Cardiac fibroblast (primary cell): ENCODE data around the gene MORC2.

Experiments used
- DNase-seq, 2 donors: peaks; one replicate each; pipeline versions ENCODE4 v3.0.0 to v3.0.0-alpha.2; 2010; ENCODE audit warnings: low read depth in 2 of 2
- H3K4me3 ChIP-seq, 2 donors: replicated peaks in 1 of 2; 1 replicate in 1 of 2; 2 replicates in 1 of 2; pipeline ENCODE4 v1.5.1; 2011; ENCODE audit warnings: low read depth in 2 of 2, low read length in 2 of 2, mild to moderate bottlenecking in 2 of 2, moderate library complexity in 1 of 2
- TF ChIP-seq, protein P1 (sequence below): IDR thresholded peaks from one replicate; pipeline ENCODE4 v1.5.1; 2011; ENCODE audit warnings: low read depth, mild to moderate bottlenecking, low read length, inconsistent platforms

Gene MORC2

DNA sequence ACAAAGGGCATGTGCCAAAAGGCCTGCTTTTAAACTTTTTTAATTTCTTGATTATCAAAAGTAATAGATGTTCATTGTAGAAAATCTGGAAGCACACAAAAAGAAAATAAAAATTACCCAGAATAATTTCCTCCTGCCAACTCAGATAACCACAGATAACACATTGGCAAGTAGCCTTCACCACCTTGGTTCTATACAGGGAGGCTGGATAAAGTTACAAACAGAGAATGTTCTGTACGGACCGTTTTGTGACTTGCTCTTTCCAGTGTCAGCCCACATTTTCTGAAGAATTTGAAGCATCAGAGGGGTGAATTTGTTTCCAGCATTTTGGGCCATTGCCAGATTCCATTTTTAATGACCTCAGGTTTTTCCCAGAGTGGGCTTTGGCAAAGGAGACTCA, 24.0 kb upstream of the MORC2 start:
- DNase-seq = peak in 1 of 2 donors; percentile 27
- no peak overlapping the region for H3K4me3 ChIP-seq
- TF ChIP-seq, protein P1, sequence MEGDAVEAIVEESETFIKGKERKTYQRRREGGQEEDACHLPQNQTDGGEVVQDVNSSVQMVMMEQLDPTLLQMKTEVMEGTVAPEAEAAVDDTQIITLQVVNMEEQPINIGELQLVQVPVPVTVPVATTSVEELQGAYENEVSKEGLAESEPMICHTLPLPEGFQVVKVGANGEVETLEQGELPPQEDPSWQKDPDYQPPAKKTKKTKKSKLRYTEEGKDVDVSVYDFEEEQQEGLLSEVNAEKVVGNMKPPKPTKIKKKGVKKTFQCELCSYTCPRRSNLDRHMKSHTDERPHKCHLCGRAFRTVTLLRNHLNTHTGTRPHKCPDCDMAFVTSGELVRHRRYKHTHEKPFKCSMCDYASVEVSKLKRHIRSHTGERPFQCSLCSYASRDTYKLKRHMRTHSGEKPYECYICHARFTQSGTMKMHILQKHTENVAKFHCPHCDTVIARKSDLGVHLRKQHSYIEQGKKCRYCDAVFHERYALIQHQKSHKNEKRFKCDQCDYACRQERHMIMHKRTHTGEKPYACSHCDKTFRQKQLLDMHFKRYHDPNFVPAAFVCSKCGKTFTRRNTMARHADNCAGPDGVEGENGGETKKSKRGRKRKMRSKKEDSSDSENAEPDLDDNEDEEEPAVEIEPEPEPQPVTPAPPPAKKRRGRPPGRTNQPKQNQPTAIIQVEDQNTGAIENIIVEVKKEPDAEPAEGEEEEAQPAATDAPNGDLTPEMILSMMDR = no peak

DNA sequence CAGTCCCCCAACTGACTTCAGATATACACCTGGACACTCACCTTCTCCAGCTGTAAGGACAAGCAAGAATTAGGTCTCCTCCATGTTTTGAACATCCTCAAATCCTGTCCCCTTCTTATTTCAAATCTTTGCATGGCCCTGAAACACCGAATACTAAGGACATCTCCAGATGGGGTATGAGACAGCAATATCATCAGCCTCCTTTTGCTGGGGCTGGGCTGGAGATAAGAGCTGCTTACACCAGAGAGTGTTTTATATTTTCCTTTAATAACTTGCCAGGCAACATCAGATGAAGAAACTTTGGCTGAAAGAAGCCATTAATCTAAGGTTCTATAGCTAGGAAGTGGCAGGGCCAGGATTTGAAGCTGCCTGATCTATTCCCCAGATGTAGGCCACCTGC, 22.1 kb upstream of the MORC2 start:
- no peak for DNase-seq
- no peak overlapping the region for H3K4me3 ChIP-seq
- TF ChIP-seq, protein P1 = no peak

DNA sequence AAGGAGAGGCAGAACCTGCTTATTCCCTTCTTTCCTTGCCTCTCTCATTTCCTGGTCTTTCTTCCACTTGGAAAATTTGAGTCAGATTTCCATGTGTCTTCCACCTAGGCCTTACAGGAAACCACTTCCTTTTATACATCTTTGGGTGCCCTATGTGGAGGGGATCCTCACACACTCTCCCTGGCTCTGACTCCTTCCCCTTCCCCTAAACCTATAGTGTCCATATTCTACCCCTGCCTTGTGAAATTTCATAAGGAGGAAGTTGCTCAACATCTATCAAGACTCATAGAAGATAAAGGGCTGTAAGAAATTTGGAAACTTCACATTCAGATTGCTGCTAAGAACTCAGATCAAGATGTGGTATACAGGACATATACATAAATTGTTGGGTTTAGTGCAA, 20.9 kb upstream of the MORC2 start:
- TF ChIP-seq, protein P1 = no peak
- H3K4me3 ChIP-seq = no peak overlapping the region
- DNase-seq = peak in 1 of 2 donors; percentile 18

DNA sequence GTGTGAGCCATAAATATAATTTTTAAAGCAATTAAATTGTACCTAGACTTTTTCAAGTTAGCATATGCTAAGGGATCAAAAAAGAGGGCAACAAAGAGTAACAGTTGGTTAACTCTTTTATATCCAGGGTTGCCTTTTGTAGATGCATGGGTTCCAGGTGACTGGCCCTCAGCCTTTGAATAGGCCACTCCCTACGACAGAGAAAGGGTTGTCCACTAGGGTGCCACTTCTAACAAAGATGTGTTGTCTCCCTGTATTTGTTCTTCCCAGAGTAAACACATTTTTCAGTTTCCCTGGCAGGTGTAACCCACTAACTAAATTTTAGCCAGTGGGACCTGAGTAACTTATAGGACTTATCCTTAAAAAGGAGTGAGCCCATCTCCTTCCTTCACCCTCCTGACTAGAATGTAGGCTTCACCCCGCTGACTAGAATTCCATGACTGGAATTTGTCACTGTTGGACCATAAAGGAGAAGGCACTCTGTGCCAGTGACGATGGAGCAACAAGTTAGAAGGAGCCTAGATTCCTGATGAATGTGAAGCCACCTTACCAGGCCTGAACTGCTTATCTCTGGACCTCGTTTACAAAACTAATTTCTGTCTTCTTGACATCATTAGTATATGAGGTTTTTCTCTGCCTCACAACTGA, 17.1 kb upstream of the MORC2 start:
- TF ChIP-seq, protein P1 = no peak
- no peak overlapping the region for H3K4me3 ChIP-seq
- DNase-seq = no peak

DNA sequence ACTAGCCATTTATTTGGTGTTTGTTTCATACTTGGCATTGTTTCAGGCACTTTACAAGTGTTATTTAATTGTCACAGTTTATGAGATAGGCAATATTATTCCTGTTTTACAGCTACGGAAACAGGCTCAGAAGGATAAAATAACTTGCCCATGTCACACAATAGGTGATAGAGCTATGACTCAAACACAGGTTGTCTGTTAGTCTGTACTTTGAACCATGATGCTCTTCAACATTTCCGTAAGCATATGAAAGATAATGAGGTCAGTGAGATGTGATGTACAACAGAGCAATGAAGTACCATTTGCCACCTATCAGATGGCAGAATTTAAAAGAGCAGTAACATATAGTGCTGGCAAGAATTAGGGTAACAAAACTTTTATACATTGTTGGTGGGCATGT, 15.7 kb upstream of the MORC2 start:
- TF ChIP-seq, protein P1 = no peak
- no peak overlapping the region for H3K4me3 ChIP-seq
- no peak for DNase-seq

DNA sequence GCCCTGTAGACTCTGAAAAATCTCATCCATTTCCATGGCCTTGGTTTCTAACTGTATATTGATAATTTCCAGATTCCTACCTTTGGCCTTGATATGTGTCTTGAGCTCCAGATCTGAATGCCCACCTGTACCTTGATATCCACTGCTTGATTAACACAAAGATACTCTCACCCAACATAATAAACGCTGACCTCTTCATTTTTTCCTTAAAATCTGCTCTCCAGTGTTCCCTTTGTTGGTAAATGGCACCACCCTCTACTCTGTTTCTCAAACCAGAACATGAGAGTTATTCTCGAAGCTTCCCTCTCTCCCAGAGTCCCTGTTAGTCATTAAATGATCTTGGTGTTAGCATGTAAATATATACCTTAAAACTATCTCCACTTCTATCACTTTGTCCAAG, 13.9 kb upstream of the MORC2 start:
- DNase-seq = no peak
- H3K4me3 ChIP-seq = no peak overlapping the region
- TF ChIP-seq, protein P1 = no peak

DNA sequence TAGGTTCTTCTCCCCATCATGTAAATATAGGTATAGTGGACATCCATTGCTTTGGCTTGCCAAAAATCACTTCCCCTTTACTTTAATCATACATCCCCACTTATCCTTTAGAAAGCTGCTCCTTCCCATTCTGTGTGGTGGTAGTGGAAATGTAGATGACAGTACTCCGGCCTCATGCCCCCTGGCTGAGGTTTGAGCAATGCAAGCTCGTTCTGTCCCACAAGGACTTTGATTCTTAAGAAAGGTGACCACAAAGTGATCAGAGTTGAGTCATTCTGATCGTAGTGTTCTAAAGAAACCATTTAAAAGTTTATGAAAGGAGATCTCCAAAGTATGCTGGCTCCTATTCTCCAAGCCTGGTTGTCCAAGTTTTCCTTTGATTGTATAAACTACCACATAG, 11.4 kb upstream of the MORC2 start:
- no peak for DNase-seq
- TF ChIP-seq, protein P1 = no peak
- H3K4me3 ChIP-seq = no peak overlapping the region
